ENCODE data around the gene TAF1B. TPM values are rescaled to one million over a fixed set of nuclear protein-coding genes. Genes with fewer than 3 reads are reported as not detected.
"Not testable (repeated sequence)": the region's sequence is repeated elsewhere in the genome, so short reads cannot be mapped to it uniquely, and the experiment has no call there.

Gene TAF1B
- total RNA-seq, 1 donor from 2014 or later, result 19.5 TPM

GRCh38 chr2:9830685-9831410 is 12.4 kb upstream of the TAF1B start:
- DNase-seq (ENCODE audit: low read depth, low spot score), result no peak

- no peak for DNase-seq (ENCODE audit: low read depth, low spot score)
Measured at GRCh38 chr2:9831670-9832069, 11.6 kb upstream of the TAF1B start.

- DNase-seq (ENCODE audit: low read depth, low spot score), result no peak
Measured at GRCh38 chr2:9832586-9832985, 10.7 kb upstream of the TAF1B start.

GRCh38 chr2:9835068-9835467 is 8.2 kb upstream of the TAF1B start:
- not testable (repeated sequence) for DNase-seq (ENCODE audit: low read depth, low spot score)

- no peak for DNase-seq (ENCODE audit: low read depth, low spot score)
Measured at GRCh38 chr2:9836074-9836473, 7.2 kb upstream of the TAF1B start.

GRCh38 chr2:9836517-9836916 is 6.8 kb upstream of the TAF1B start:
- DNase-seq (ENCODE audit: low read depth, low spot score), result no peak

- DNase-seq (ENCODE audit: low read depth, low spot score), result no peak
Measured at GRCh38 chr2:9837451-9837850, 5.8 kb upstream of the TAF1B start.

- DNase-seq (ENCODE audit: low read depth, low spot score), result no peak
Measured at GRCh38 chr2:9838391-9838790, 4.9 kb upstream of the TAF1B start.

- DNase-seq (ENCODE audit: low read depth, low spot score), result no peak
Measured at GRCh38 chr2:9842487-9843228, 616 bp upstream of the TAF1B start.

- no peak for DNase-seq (ENCODE audit: low read depth, low spot score)
Measured at GRCh38 chr2:9844036-9844483, 786 bp downstream of the TAF1B start.

GRCh38 chr2:9844576-9844975 is 1.3 kb downstream of the TAF1B start:
- DNase-seq (ENCODE audit: low read depth, low spot score), result no peak

- DNase-seq (ENCODE audit: low read depth, low spot score), result no peak
Measured at GRCh38 chr2:9846554-9846953, 3.3 kb downstream of the TAF1B start.

GRCh38 chr2:9847140-9847539 is 3.9 kb downstream of the TAF1B start:
- DNase-seq (ENCODE audit: low read depth, low spot score), result no peak

- no peak for DNase-seq (ENCODE audit: low read depth, low spot score)
Measured at GRCh38 chr2:9852881-9853280, 9.6 kb downstream of the TAF1B start.

- DNase-seq (ENCODE audit: low read depth, low spot score), result no peak
Measured at GRCh38 chr2:9857814-9858729, 14.8 kb downstream of the TAF1B start.

GRCh38 chr2:9858730-9859068 is 15.4 kb downstream of the TAF1B start:
- DNase-seq (ENCODE audit: low read depth, low spot score), result no peak

GRCh38 chr2:9860922-9861580 is 17.8 kb downstream of the TAF1B start:
- DNase-seq (ENCODE audit: low read depth, low spot score), result not testable (repeated sequence)

- no peak for DNase-seq (ENCODE audit: low read depth, low spot score)
Measured at GRCh38 chr2:9867881-9868280, 24.6 kb downstream of the TAF1B start.

- DNase-seq (ENCODE audit: low read depth, low spot score), result no peak
Measured at GRCh38 chr2:9873337-9873736, 30.1 kb downstream of the TAF1B start.

- DNase-seq (ENCODE audit: low read depth, low spot score), result no peak
Measured at GRCh38 chr2:9877026-9877425, 33.8 kb downstream of the TAF1B start.

GRCh38 chr2:9877726-9878125 is 34.5 kb downstream of the TAF1B start:
- DNase-seq (ENCODE audit: low read depth, low spot score), result no peak

Data from pulmonary artery endothelial cell (primary cell).